GM18502 (cell line): Measurements from ENCODE around the gene BTBD1.

Experiments
- ATAC-seq: cut with Tn5 transposase; IDR thresholded peaks from one replicate; pipeline ENCODE4 v1.9.1; 2021; ENCODE audit warnings: mild to moderate bottlenecking; ENCODE audit not compliant: unreplicated experiment, poor library complexity

BTBD1 gene

GRCh38 chr15:82999905-83000671, 67.0 kb downstream of the BTBD1 start:
- peak; percentile 69 for ATAC-seq

GRCh38 chr15:82999426-82999825, 67.6 kb downstream of the BTBD1 start:
- no peak for ATAC-seq

GRCh38 chr15:82995938-82996337, 71.1 kb downstream of the BTBD1 start:
- ATAC-seq = no peak

GRCh38 chr15:82995076-82995475, 72.0 kb downstream of the BTBD1 start:
- no peak for ATAC-seq

GRCh38 chr15:82993144-82993543, 73.9 kb downstream of the BTBD1 start:
- no peak for ATAC-seq

GRCh38 chr15:82992436-82992998, 74.5 kb downstream of the BTBD1 start:
- no peak for ATAC-seq

GRCh38 chr15:82986442-82986780, 80.6 kb downstream of the BTBD1 start:
- peak; percentile 27 for ATAC-seq

GRCh38 chr15:82985688-82986441, 81.2 kb downstream of the BTBD1 start, which contains the start of gene RAMAC:
TSS of gene RAMAC (plus strand) at chr15:82986210. CDS start at chr15:82989019, 2,809 bp downstream.
- peak; percentile 93 for ATAC-seq

- ATAC-seq = no peak
Observed at GRCh38 chr15:82980981-82981380, 86.1 kb downstream of the BTBD1 start.

GRCh38 chr15:82979726-82980125, 87.3 kb downstream of the BTBD1 start:
- ATAC-seq = no peak

- ATAC-seq = no peak
Observed at GRCh38 chr15:82978438-82978837, 88.6 kb downstream of the BTBD1 start.

- no peak for ATAC-seq
Observed at GRCh38 chr15:82977076-82977475, 90.0 kb downstream of the BTBD1 start.

- no peak for ATAC-seq
Observed at GRCh38 chr15:82972990-82973389, 94.1 kb downstream of the BTBD1 start.

GRCh38 chr15:82971218-82971984, 95.7 kb downstream of the BTBD1 start:
- ATAC-seq = no peak

GRCh38 chr15:82970696-82971095, 96.4 kb downstream of the BTBD1 start:
- no peak for ATAC-seq

- ATAC-seq = no peak
Observed at GRCh38 chr15:82970078-82970686, 96.9 kb downstream of the BTBD1 start.

GRCh38 chr15:82969353-82969752, 97.7 kb downstream of the BTBD1 start:
- ATAC-seq = no peak

GRCh38 chr15:82968066-82968465, 99.0 kb downstream of the BTBD1 start:
- no peak for ATAC-seq

- peak; percentile 91 for ATAC-seq
Observed at GRCh38 chr15:82966671-82967071, 100.4 kb downstream of the BTBD1 start.
